Ishikawa (cell line): Measurements from ENCODE around the gene YY1.

Experiments used
- CEBPB ChIP-seq: IDR thresholded peaks from 2 replicates; pipeline ENCODE4 v1.6.1; 2012
- CREB1 ChIP-seq: IDR thresholded peaks from 2 replicates; pipeline ENCODE4 v1.6.1; 2012; ENCODE audit warnings: low read depth
- EGR1 ChIP-seq: IDR thresholded peaks from 2 replicates; pipeline ENCODE4 v1.6.1; 2012
- EP300 ChIP-seq: IDR thresholded peaks from 2 replicates; pipeline ENCODE4 v1.6.1; 2012; ENCODE audit warnings: borderline replicate concordance
- FOXM1 ChIP-seq: IDR thresholded peaks from 2 replicates; pipeline ENCODE4 v1.6.1; 2012; ENCODE audit warnings: low read depth, borderline replicate concordance
- NFIC ChIP-seq: IDR thresholded peaks from 2 replicates; pipeline ENCODE4 v1.6.1; 2012
- RAD21 ChIP-seq: IDR thresholded peaks from 2 replicates; pipeline ENCODE4 v1.6.1; 2012; ENCODE audit warnings: low read depth
- TAF1 ChIP-seq: IDR thresholded peaks from 2 replicates; pipeline ENCODE4 v1.6.1; 2012; ENCODE audit warnings: low read depth, mild to moderate bottlenecking
- TCF12 ChIP-seq: IDR thresholded peaks from 2 replicates; pipeline ENCODE4 v1.6.1; 2012; ENCODE audit warnings: low read depth
- TEAD4 ChIP-seq: IDR thresholded peaks from 2 replicates; pipeline ENCODE4 v1.6.1; 2012
- USF1 ChIP-seq: IDR thresholded peaks from 2 replicates; pipeline ENCODE4 v1.6.1; 2012
- YY1 ChIP-seq: IDR thresholded peaks from 2 replicates; pipeline ENCODE4 v1.6.1; 2012; ENCODE audit warnings: low read depth
- ZBTB7A ChIP-seq: IDR thresholded peaks from 2 replicates; pipeline ENCODE4 v1.6.1; 2012; ENCODE audit warnings: low read depth
- TF ChIP-seq, protein P1 (sequence below): IDR thresholded peaks from 2 replicates; pipeline ENCODE4 v1.6.1; 2012; ENCODE audit warnings: low read depth, mild to moderate bottlenecking
- TF ChIP-seq, protein P2 (sequence below): IDR thresholded peaks from 2 replicates; pipeline ENCODE4 v1.6.1; 2012

The YY1 gene

DNA sequence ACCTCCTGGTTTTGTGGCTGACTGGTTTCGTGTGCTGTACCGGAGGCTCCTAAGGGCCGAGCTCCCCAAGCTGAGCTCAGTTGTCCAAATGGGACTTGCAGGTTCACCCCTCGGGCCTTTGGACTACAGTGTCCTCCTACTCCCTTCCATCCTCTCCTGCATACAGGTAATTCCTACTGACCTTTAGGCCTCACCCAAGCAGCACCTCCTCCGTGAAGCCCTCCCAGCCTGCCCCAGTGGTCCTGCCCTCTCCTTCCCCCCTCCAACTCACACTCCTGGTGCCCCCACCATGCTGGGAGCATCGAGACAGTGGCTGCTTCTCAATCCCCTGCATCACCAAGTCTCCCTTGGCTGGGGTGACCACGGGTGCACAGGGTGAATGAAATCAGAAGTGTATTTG, 27.1 kb upstream of the YY1 start:
- no peak for TF ChIP-seq EGR1
- TF ChIP-seq RAD21, result no peak
- TF ChIP-seq NFIC, result no peak
- no peak for TF ChIP-seq FOXM1
- TF ChIP-seq YY1, result no peak
- no peak for TF ChIP-seq TAF1
- TF ChIP-seq USF1, result no peak
- TF ChIP-seq, protein P1, sequence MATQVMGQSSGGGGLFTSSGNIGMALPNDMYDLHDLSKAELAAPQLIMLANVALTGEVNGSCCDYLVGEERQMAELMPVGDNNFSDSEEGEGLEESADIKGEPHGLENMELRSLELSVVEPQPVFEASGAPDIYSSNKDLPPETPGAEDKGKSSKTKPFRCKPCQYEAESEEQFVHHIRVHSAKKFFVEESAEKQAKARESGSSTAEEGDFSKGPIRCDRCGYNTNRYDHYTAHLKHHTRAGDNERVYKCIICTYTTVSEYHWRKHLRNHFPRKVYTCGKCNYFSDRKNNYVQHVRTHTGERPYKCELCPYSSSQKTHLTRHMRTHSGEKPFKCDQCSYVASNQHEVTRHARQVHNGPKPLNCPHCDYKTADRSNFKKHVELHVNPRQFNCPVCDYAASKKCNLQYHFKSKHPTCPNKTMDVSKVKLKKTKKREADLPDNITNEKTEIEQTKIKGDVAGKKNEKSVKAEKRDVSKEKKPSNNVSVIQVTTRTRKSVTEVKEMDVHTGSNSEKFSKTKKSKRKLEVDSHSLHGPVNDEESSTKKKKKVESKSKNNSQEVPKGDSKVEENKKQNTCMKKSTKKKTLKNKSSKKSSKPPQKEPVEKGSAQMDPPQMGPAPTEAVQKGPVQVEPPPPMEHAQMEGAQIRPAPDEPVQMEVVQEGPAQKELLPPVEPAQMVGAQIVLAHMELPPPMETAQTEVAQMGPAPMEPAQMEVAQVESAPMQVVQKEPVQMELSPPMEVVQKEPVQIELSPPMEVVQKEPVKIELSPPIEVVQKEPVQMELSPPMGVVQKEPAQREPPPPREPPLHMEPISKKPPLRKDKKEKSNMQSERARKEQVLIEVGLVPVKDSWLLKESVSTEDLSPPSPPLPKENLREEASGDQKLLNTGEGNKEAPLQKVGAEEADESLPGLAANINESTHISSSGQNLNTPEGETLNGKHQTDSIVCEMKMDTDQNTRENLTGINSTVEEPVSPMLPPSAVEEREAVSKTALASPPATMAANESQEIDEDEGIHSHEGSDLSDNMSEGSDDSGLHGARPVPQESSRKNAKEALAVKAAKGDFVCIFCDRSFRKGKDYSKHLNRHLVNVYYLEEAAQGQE, result no peak
- TF ChIP-seq ZBTB7A, result no peak
- no peak for TF ChIP-seq CEBPB
- TF ChIP-seq, protein P2, sequence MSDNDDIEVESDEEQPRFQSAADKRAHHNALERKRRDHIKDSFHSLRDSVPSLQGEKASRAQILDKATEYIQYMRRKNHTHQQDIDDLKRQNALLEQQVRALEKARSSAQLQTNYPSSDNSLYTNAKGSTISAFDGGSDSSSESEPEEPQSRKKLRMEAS, result no peak
- no peak for TF ChIP-seq CREB1
- TF ChIP-seq EP300, result no peak
- TF ChIP-seq TEAD4, result no peak
- no peak for TF ChIP-seq TCF12

GRCh38 chr14:100212476-100213333, 26.2 kb upstream of the YY1 start:
- no peak for TF ChIP-seq TEAD4
- no peak for TF ChIP-seq CREB1
- no peak for TF ChIP-seq FOXM1
- no peak for TF ChIP-seq NFIC
- TF ChIP-seq, protein P1, result no peak
- no peak for TF ChIP-seq RAD21
- no peak for TF ChIP-seq TCF12
- no peak for TF ChIP-seq EGR1
- no peak for TF ChIP-seq CEBPB
- TF ChIP-seq USF1, result no peak
- TF ChIP-seq, protein P2, result no peak

DNA sequence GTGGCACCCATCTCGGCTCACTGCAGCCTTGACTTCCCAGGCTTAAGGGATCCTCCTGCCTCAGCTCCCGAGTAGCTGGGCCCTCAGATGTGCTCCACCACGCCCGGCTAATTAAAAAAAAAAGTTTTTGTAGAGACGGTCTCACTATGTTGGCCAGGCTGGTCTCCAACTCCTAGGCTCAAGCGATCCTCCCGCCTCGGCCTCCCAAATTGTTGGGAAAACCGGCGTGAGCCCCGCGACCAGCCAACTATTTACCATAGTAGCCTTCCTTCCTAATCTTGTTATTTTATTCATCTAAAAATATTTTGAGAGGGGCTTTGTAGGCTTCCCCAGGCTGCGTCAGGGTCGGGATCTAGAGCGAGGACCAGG, 25.4 kb upstream of the YY1 start:
- TF ChIP-seq EGR1 (no peak), TAF1 (no peak), NFIC (no peak), USF1 (no peak), YY1 (no peak), FOXM1 (no peak), RAD21 (no peak), EP300 (no peak), ZBTB7A (no peak), TEAD4 (no peak), TCF12 (no peak), CREB1 (no peak), CEBPB (no peak)
- TF ChIP-seq, protein P1, result no peak
- TF ChIP-seq, protein P2, result no peak
